Measurements from ENCODE around the gene ASCC1.

DNA sequence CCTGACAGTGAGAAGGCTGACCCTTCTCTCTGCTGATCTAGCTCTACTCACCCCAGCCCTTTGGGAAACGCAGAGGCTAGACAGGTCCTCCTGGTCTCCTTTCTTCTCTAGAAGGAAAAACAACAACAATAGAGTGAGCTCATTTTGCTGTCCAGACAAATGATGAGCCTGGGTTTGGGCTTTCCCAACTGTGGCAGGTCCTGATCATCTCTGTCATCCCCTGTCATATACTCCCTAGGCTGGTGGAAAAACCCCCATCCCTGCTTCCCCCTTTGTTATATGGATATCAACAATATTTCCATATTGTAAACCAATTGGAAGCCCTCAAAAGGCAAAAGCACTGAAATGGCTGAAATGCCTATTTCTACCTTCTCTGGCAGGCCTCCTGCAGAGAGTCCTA, 48.5 kb upstream of the ASCC1 start:
- TF ChIP-seq CTCF (IDR thresholded peaks at IDR 0.05; ENCODE audit: low read depth, low read length, poor library complexity, severe bottlenecking) (no peak), EZH2phosphoT487 (IDR thresholded peaks at IDR 0.05; ENCODE audit: borderline replicate concordance, low read length) (no peak)
